ENCODE data around the gene PIK3AP1. TPM values are rescaled to one million over a fixed set of nuclear protein-coding genes. Genes with fewer than 3 reads are reported as not detected.

Gene PIK3AP1
- total and polyA plus RNA-seq, 10 of the 15 experiments (the other 5 are each of a cell fraction or from before 2014, with no cell fraction given): 26.2 to 306 (median 119) TPM

GRCh38 chr10:96758423-96758822, 38.1 kb upstream of the PIK3AP1 start:
- BruUV-seq (replicated peaks): no TSS peak
- no peaks in the 10 kb centered on the region for H4K20me1 ChIP-seq (ENCODE audit: control insufficient read depth, insufficient read depth)
- H3K4me2 ChIP-seq (ENCODE audit: control insufficient read depth, insufficient read depth): peak overlapping the region; percentile 11; the same call in 1 of the 2 replicates
- no peaks in the 10 kb centered on the region for H3K79me2 ChIP-seq (ENCODE audit: control insufficient read depth, insufficient read depth, low read length)
- H3K36me3 ChIP-seq (ENCODE audit: control insufficient read depth in 2 of 2, insufficient read depth in 2 of 2, low read length in 1 of 2): no peaks in the 10 kb centered on the region
- CTCF ChIA-PET: interaction anchor here (0.8 to 1.9 kb wide), 6 partner anchors 10 to 279 kb away, joined by 3 to 8 read pairs (median 4); no protein-coding TSS in a partner anchor
- ATAC-seq: peak; percentile 85
- H3K4me1 ChIP-seq (ENCODE audit: control insufficient read depth, insufficient read depth, low read length): peaks cover 19% of the 10 kb centered on the region
- H3K9me3 ChIP-seq (replicated peaks; ENCODE audit: control insufficient read depth, insufficient read depth, low read length): no peaks in the 10 kb centered on the region; the same call in 2 of the 3 replicates
- no peak overlapping the region for H2AFZ ChIP-seq (ENCODE audit: control insufficient read depth, low read depth, low read length)
- H3K27me3 ChIP-seq (replicated peaks in 1 of 2; ENCODE audit: control insufficient read depth in 2 of 2, insufficient read depth in 2 of 2, low read length in 1 of 2): no peaks in the 10 kb centered on the region
- no peak overlapping the region for H3K4me3 ChIP-seq
- RAD21 ChIA-PET (ENCODE audit: unreplicated experiment): interaction anchor here (0.6 to 1.0 kb wide), 4 partner anchors 31 to 742 kb away, joined by 3 read pairs; no protein-coding TSS in a partner anchor
- H3K9ac ChIP-seq (ENCODE audit: control insufficient read depth, insufficient read depth, low read length): no peak overlapping the region
- SMC1A ChIA-PET (ENCODE audit: uncharacterized antibody, unreplicated experiment): interaction anchor here (0.7 to 2.1 kb wide), 6 partner anchors 9 to 118 kb away, joined by 3 to 11 read pairs (median 4); no protein-coding TSS in a partner anchor
- no peak overlapping the region; the same call in 1 of the 2 replicates for H3K27ac ChIP-seq (ENCODE audit: control insufficient read depth, insufficient read depth)
- WGBS (ENCODE audit: insufficient coverage, insufficient replicate concordance, low lambda C conversion rate, missing lambda C conversion rate): 0% methylated on average over 1 of the region's 1 CpG
- in situ Hi-C loops (cut with MboI): no loop called here
- DNase-seq (ENCODE audit: low read depth, low spot score): peak; percentile 89
- FAIRE-seq: no peak
- intact Hi-C loops (cut with micrococcal nuclease; ENCODE audit: unreplicated experiment): no loop called here
- POLR2A ChIA-PET: interaction anchor here (0.6 to 0.7 kb wide), 3 partner anchors 10 to 175 kb away, joined by 3 to 4 read pairs (median 3); no protein-coding TSS in a partner anchor
- TF ChIP-seq NFYB (IDR thresholded peaks at IDR 0.05; ENCODE audit: insufficient read depth, low read depth, low read length) (no peak), POLR2AphosphoS5 (IDR thresholded peaks at IDR 0.05; ENCODE audit: low read length) (no peak), RFX5 (IDR thresholded peaks at IDR 0.05; ENCODE audit: low read depth, low read length) (no peak), TBL1XR1 (IDR thresholded peaks at IDR 0.05; ENCODE audit: low read depth, low read length) (peak; percentile 59; the same call in 1 of the 2 replicates), TARDBP (IDR thresholded peaks at IDR 0.05; ENCODE audit: borderline replicate concordance) (no peak), IKZF2 (IDR thresholded peaks at IDR 0.05) (peak in 1 of 2 experiments; percentile 40; a peak in 1 of 4 replicates), FOXM1 (IDR thresholded peaks at IDR 0.05; ENCODE audit: low read depth, low read length) (no peak), SMAD1 (IDR thresholded peaks at IDR 0.05; ENCODE audit: low read depth, partially characterized antibody) (no peak), RUNX3 (IDR thresholded peaks at IDR 0.05; ENCODE audit: low read length) (peak; percentile 78), MTA3 (IDR thresholded peaks at IDR 0.05; ENCODE audit: borderline replicate concordance, low read length) (0 out of 2 replicates have a peak, but pooled peaks have one; percentile 48), KAT2A (conservative IDR thresholded peaks at IDR 0.05; ENCODE audit: control insufficient read depth, low read depth, low read length) (no peak), GATAD2B (conservative IDR thresholded peaks at IDR 0.05; ENCODE audit: low read depth) (no peak), CREM (IDR thresholded peaks at IDR 0.05; ENCODE audit: low read depth) (no peak), FOXK2 (IDR thresholded peaks at IDR 0.05) (no peak), NKRF (conservative IDR thresholded peaks at IDR 0.05) (no peak), BACH1 (IDR thresholded peaks at IDR 0.05; ENCODE audit: borderline replicate concordance) (no peak), USF2 (IDR thresholded peaks at IDR 0.05; ENCODE audit: borderline replicate concordance, low read depth, low read length) (no peak), IRF5 (IDR thresholded peaks at IDR 0.05; ENCODE audit: borderline replicate concordance) (no peak), EED (IDR thresholded peaks at IDR 0.05; ENCODE audit: low read depth) (peak; percentile 62; the same call in 1 of the 2 replicates), PML (IDR thresholded peaks at IDR 0.05; ENCODE audit: low read length) (no peak)

All from GM12878 (cell line).